ENCODE measurements around the gene ALPK3. TPM values are rescaled to one million over a fixed set of nuclear protein-coding genes. Genes with fewer than 3 reads are reported as not detected.

The ALPK3 gene
- total RNA-seq, 3 donors from 2014 or later (not counting 1 experiment from before 2014, with no cell fraction given), result 0.35 to 1.1 (median 0.63) TPM

DNA sequence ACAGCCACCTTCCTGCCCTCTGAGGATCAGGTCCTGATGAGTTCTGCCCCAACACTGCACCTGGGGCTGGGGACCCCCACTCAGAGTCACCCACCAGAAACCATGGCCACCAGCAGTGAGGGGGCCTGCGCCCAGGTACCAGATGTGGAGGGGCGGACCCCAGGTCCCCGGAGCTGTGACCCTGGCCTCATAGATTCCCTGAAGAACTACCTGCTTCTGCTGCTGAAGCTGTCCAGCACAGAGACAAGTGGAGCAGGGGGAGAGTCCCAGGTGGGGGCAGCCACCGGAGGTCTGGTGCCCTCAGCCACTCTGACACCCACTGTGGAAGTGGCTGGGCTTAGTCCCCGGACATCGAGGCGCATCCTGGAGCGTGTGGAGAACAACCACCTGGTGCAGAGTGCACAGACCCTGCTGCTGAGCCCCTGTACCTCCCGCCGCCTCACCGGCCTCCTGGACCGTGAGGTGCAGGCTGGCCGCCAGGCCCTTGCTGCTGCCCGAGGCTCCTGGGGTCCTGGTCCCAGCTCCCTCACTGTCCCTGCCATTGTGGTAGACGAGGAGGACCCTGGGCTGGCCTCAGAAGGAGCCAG is 40.4 kb downstream of the ALPK3 start:
- TF ChIP-seq, protein P1, sequence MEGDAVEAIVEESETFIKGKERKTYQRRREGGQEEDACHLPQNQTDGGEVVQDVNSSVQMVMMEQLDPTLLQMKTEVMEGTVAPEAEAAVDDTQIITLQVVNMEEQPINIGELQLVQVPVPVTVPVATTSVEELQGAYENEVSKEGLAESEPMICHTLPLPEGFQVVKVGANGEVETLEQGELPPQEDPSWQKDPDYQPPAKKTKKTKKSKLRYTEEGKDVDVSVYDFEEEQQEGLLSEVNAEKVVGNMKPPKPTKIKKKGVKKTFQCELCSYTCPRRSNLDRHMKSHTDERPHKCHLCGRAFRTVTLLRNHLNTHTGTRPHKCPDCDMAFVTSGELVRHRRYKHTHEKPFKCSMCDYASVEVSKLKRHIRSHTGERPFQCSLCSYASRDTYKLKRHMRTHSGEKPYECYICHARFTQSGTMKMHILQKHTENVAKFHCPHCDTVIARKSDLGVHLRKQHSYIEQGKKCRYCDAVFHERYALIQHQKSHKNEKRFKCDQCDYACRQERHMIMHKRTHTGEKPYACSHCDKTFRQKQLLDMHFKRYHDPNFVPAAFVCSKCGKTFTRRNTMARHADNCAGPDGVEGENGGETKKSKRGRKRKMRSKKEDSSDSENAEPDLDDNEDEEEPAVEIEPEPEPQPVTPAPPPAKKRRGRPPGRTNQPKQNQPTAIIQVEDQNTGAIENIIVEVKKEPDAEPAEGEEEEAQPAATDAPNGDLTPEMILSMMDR (IDR thresholded peaks at IDR 0.05), result no peak

DNA sequence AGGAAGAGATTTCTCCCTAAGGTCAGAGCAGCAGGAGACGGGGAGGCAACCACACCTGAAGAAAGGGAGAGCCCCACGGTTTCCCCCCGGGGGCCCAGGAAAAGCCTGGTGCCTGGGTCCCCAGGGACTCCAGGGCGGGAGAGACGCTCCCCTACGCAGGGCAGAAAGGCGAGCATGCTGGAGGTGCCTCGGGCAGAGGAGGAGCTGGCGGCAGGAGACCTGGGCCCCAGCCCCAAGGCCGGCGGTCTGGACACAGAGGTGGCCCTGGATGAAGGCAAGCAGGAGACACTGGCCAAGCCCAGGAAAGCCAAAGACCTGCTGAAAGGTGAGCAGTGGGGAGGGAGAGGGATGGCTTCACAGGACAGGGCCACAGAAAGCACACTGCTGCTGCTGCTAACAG is 41.1 kb downstream of the ALPK3 start:
- no peaks in the 10 kb centered on the region for H3K4me1 Mint-ChIP-seq
- Histone ChIP-seq H3K4me3 (ENCODE audit: low read length) (no peak overlapping the region), H3K9me3 (ENCODE audit: control insufficient read depth, insufficient read depth, low read length) (no peaks in the 10 kb centered on the region), H3K4me1 (ENCODE audit: control insufficient read depth, insufficient read depth, low read length) (no peaks in the 10 kb centered on the region), H3K27me3 (ENCODE audit: control insufficient read depth, insufficient read depth, low read length) (no peaks in the 10 kb centered on the region), H3K36me3 (ENCODE audit: control insufficient read depth, insufficient read depth, low read length) (no peaks in the 10 kb centered on the region), H3K27ac (ENCODE audit: low read length) (no peak overlapping the region)
- ATAC-seq (no peak), DNase-seq (no peak)
- no peak overlapping the region for H3K27ac Mint-ChIP-seq
- no peak overlapping the region for H3K4me3 Mint-ChIP-seq
- 90% methylated on average over 11 of the region's 11 CpGs for WGBS (ENCODE audit: insufficient coverage)
- TF ChIP-seq, protein P1 (IDR thresholded peaks at IDR 0.05), result no peak
- no peaks in the 10 kb centered on the region for H3K36me3 Mint-ChIP-seq
- intact Hi-C loops (cut with micrococcal nuclease), result no loop called here
- H3K27me3 Mint-ChIP-seq (ENCODE audit: low read depth in 2 of 2), result no peaks in the 10 kb centered on the region
- no peaks in the 10 kb centered on the region for H3K9me3 Mint-ChIP-seq

More for the DNA sequence above, 40.4 kb downstream of the ALPK3 start:
- Mint-ChIP-seq H3K4me1 (no peaks in the 10 kb centered on the region), H3K27ac (peak overlapping the region in 1 of 2 donors; percentile 8), H3K4me3 (no peak overlapping the region), H3K27me3 (ENCODE audit: low read depth in 2 of 2) (no peaks in the 10 kb centered on the region), H3K9me3 (no peaks in the 10 kb centered on the region), H3K36me3 (no peaks in the 10 kb centered on the region)
- Histone ChIP-seq H3K4me3 (ENCODE audit: low read length) (no peak overlapping the region), H3K27ac (ENCODE audit: low read length) (no peak overlapping the region), H3K36me3 (ENCODE audit: control insufficient read depth, insufficient read depth, low read length) (no peaks in the 10 kb centered on the region), H3K27me3 (ENCODE audit: control insufficient read depth, insufficient read depth, low read length) (no peaks in the 10 kb centered on the region), H3K9me3 (ENCODE audit: control insufficient read depth, insufficient read depth, low read length) (no peaks in the 10 kb centered on the region), H3K4me1 (ENCODE audit: control insufficient read depth, insufficient read depth, low read length) (no peaks in the 10 kb centered on the region)
- DNase-seq (no peak), ATAC-seq (no peak)
- intact Hi-C loops (cut with micrococcal nuclease), result no loop called here
- WGBS (ENCODE audit: insufficient coverage), result 90% methylated on average over 15 of the region's 15 CpGs

DNA sequence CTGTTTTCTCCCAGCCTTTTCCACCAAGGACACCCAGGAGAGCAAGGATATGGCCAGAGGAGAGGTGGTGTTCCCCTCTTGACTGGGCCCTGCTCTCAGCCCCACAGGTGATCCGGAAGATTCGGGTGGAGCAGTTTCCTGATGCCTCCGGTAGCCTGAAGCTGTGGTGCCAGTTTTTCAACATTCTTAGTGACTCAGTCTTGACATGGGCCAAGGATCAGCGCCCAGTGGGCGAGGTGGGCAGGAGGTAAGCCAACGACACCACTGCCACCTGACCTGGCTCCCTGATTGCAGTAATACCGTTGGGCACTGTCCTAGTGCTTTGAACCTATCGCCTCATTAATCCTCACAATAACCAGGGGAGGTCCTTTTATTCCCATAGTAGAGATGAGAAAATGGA is 42.0 kb downstream of the ALPK3 start:
- H3K4me1 ChIP-seq (ENCODE audit: control insufficient read depth, insufficient read depth, low read length), result no peaks in the 10 kb centered on the region
- H3K36me3 Mint-ChIP-seq, result no peaks in the 10 kb centered on the region
- no peaks in the 10 kb centered on the region for H3K9me3 Mint-ChIP-seq
- TF ChIP-seq, protein P1 (IDR thresholded peaks at IDR 0.05), result no peak
- no peak overlapping the region for H3K27ac ChIP-seq (ENCODE audit: low read length)
- H3K27me3 Mint-ChIP-seq (ENCODE audit: low read depth in 2 of 2), result no peaks in the 10 kb centered on the region
- no peak overlapping the region for H3K4me3 ChIP-seq (ENCODE audit: low read length)
- no peak for DNase-seq
- intact Hi-C loops (cut with micrococcal nuclease), result no loop called here
- no peak overlapping the region for H3K27ac Mint-ChIP-seq
- no peak for ATAC-seq
- 95% methylated on average over 7 of the region's 8 CpGs for WGBS (ENCODE audit: insufficient coverage)
- H3K9me3 ChIP-seq (ENCODE audit: control insufficient read depth, insufficient read depth, low read length), result no peaks in the 10 kb centered on the region
- no peak overlapping the region for H3K4me3 Mint-ChIP-seq
- H3K4me1 Mint-ChIP-seq, result no peaks in the 10 kb centered on the region
- H3K27me3 ChIP-seq (ENCODE audit: control insufficient read depth, insufficient read depth, low read length), result no peaks in the 10 kb centered on the region
- H3K36me3 ChIP-seq (ENCODE audit: control insufficient read depth, insufficient read depth, low read length), result no peaks in the 10 kb centered on the region

DNA sequence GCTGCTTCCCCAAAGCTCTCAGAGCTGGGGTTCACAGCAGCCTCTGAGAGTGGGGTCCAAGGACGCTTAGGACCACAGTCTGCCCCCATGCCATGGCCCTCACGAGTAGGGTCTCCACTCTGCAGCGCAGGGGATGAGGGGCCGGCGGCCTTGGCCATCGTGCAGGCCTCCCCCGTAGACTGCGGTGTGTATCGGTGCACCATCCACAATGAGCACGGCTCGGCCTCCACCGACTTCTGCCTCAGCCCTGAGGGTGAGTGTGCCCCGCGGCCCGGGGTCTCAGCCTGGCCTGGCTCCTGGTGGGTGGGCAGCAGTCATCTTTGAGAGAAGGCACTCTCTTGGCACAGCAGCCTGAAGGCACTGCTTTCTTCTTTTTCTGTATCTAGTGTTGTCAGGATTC is 42.5 kb downstream of the ALPK3 start:
- H3K9me3 ChIP-seq (ENCODE audit: control insufficient read depth, insufficient read depth, low read length), result no peaks in the 10 kb centered on the region

More for the DNA sequence above, 42.5 kb downstream of the ALPK3 start:
- 94% methylated on average over 15 of the region's 15 CpGs for WGBS (ENCODE audit: insufficient coverage)
- no peaks in the 10 kb centered on the region for H3K9me3 Mint-ChIP-seq
- H3K27me3 ChIP-seq (ENCODE audit: control insufficient read depth, insufficient read depth, low read length), result no peaks in the 10 kb centered on the region
- intact Hi-C loops (cut with micrococcal nuclease), result no loop called here
- DNase-seq (no peak), ATAC-seq (no peak)
- TF ChIP-seq, protein P1 (IDR thresholded peaks at IDR 0.05), result no peak
- no peaks in the 10 kb centered on the region for H3K36me3 ChIP-seq (ENCODE audit: control insufficient read depth, insufficient read depth, low read length)
- H3K27me3 Mint-ChIP-seq (ENCODE audit: low read depth in 2 of 2), result no peaks in the 10 kb centered on the region
- no peak overlapping the region for H3K4me3 Mint-ChIP-seq
- no peak overlapping the region for H3K4me3 ChIP-seq (ENCODE audit: low read length)
- H3K27ac Mint-ChIP-seq, result no peak overlapping the region
- H3K4me1 Mint-ChIP-seq, result no peaks in the 10 kb centered on the region
- no peaks in the 10 kb centered on the region for H3K36me3 Mint-ChIP-seq
- H3K4me1 ChIP-seq (ENCODE audit: control insufficient read depth, insufficient read depth, low read length), result no peaks in the 10 kb centered on the region
- H3K27ac ChIP-seq (ENCODE audit: low read length), result no peak overlapping the region

All from natural killer cell (primary cell).